ENCODE measurements around the gene VSX2.

The VSX2 gene

GRCh38 chr14:74219277-74220205 lies 19.7 kb upstream of the VSX2 start:
- no peak overlapping the region for H3K9ac ChIP-seq
- H3K9me3 ChIP-seq (replicated peaks in 1 of 11), result no peaks in the 10 kb centered on the region
- H4K20me1 ChIP-seq, result peaks cover 0 to 3% (median 0%) of the 10 kb centered on the region in 11 experiments; a peak in 2 of 22 replicates
- no peak overlapping the region for H3K4me3 ChIP-seq
- H3K27me3 ChIP-seq, result peaks cover 0 to 5% (median 0%) of the 10 kb centered on the region in 11 experiments; a peak in 1 of 22 replicates
- H3K4me1 ChIP-seq, result peaks cover 0 to 5% (median 0%) of the 10 kb centered on the region in 10 experiments; a peak in 4 of 20 replicates
- no peak for TF ChIP-seq Cebpa-rat (IDR thresholded peaks at IDR 0.05)
- H3K36me3 ChIP-seq, result no peaks in the 10 kb centered on the region
- H3K4me2 ChIP-seq, result no peak overlapping the region
- no peak overlapping the region for H3K27ac ChIP-seq

DNA sequence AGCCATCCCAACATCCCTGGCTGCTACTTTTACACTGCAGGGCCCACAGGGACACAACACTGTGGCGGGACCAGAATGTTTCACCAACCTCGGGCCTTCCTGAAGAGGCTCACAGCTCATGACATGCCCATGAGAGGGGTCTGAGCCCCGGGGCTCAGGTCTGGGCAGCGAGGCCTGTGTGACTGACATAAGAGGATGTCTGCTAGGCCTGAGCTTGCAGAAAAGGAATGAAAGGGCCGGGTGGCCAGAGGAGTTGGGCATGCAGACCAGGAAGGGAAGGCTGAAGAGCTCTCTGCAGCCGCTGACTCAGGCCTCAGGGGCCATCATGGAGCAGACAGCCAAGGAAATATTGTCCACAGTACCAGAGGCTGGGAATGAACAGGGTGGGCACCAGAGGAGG lies 18.3 kb upstream of the VSX2 start:
- H3K4me3 ChIP-seq, result no peak overlapping the region
- H3K4me1 ChIP-seq, result peaks cover 0 to 5% (median 0%) of the 10 kb centered on the region in 10 experiments; a peak in 4 of 20 replicates
- no peaks in the 10 kb centered on the region for H3K9me3 ChIP-seq (replicated peaks in 1 of 11)
- H3K9ac ChIP-seq, result no peak overlapping the region
- H3K27me3 ChIP-seq, result peaks cover 0 to 5% (median 0%) of the 10 kb centered on the region in 11 experiments; a peak in 1 of 22 replicates
- H3K4me2 ChIP-seq, result no peak overlapping the region
- TF ChIP-seq Cebpa-rat (IDR thresholded peaks at IDR 0.05), result no peak
- H3K27ac ChIP-seq, result no peak overlapping the region
- peaks cover 0 to 3% (median 0%) of the 10 kb centered on the region in 11 experiments; a peak in 2 of 22 replicates for H4K20me1 ChIP-seq
- H3K36me3 ChIP-seq, result no peaks in the 10 kb centered on the region

DNA sequence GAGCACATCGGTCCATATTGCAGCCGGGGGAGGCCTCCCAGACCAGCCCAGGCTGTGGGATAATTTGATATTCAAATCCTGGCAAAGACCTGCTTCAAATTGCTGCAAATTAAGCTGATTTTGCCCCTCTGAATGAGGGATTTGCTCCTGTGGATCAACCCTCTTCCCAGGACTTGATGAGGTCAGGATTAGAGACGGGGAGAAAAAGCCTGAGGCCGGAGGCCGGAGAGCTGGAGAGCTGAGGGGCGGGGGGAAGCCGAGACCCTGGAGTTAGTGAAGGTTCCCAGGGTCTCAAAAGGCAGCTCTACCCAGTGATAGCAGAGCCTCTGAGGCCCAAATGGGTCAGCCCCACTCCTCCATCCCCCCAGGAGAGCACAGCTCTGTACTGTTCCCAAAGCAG lies 17.5 kb upstream of the VSX2 start:
- Histone ChIP-seq H3K27me3 (peaks cover 0 to 5% (median 0%) of the 10 kb centered on the region in 11 experiments; a peak in 1 of 22 replicates), H3K27ac (no peak overlapping the region), H4K20me1 (peaks cover 0 to 3% (median 0%) of the 10 kb centered on the region in 11 experiments; a peak in 2 of 22 replicates), H3K36me3 (no peaks in the 10 kb centered on the region), H3K4me1 (peaks cover 0 to 5% (median 0%) of the 10 kb centered on the region in 10 experiments; a peak in 4 of 20 replicates), H3K9me3 (replicated peaks in 1 of 11) (no peaks in the 10 kb centered on the region), H3K4me3 (no peak overlapping the region), H3K9ac (no peak overlapping the region), H3K4me2 (no peak overlapping the region)
- TF ChIP-seq Cebpa-rat (IDR thresholded peaks at IDR 0.05), result no peak

GRCh38 chr14:74223016-74223415 lies 16.2 kb upstream of the VSX2 start:
- Histone ChIP-seq H3K4me1 (peaks cover 0 to 2% (median 0%) of the 10 kb centered on the region in 10 experiments; a peak in 3 of 20 replicates), H3K4me2 (no peak overlapping the region), H3K9me3 (replicated peaks in 1 of 11) (no peaks in the 10 kb centered on the region), H3K27ac (no peak overlapping the region), H4K20me1 (peaks cover 0 to 3% (median 0%) of the 10 kb centered on the region in 11 experiments; a peak in 2 of 22 replicates), H3K36me3 (no peaks in the 10 kb centered on the region), H3K4me3 (no peak overlapping the region), H3K27me3 (peaks cover 0 to 5% (median 0%) of the 10 kb centered on the region in 11 experiments; a peak in 1 of 22 replicates), H3K9ac (no peak overlapping the region)
- TF ChIP-seq Cebpa-rat (IDR thresholded peaks at IDR 0.05), result no peak

- Histone ChIP-seq H3K36me3 (no peaks in the 10 kb centered on the region), H4K20me1 (no peaks in the 10 kb centered on the region), H3K4me3 (no peak overlapping the region), H3K9ac (no peak overlapping the region), H3K27me3 (peaks cover 0 to under 1% (median 0%) of the 10 kb centered on the region in 11 experiments; a peak in 1 of 22 replicates), H3K4me1 (no peaks in the 10 kb centered on the region), H3K9me3 (replicated peaks in 1 of 11) (peaks cover 8 to 23% (median 15%) of the 10 kb centered on the region in 11 experiments), H3K27ac (no peak overlapping the region), H3K4me2 (no peak overlapping the region)
- TF ChIP-seq Cebpa-rat (IDR thresholded peaks at IDR 0.05), result no peak
These were observed 7.5 kb upstream of the VSX2 start for GRCh38 chr14:74231784-74232183.

GRCh38 chr14:74235017-74235416 lies 4.2 kb upstream of the VSX2 start:
- Histone ChIP-seq H3K9me3 (replicated peaks in 1 of 11) (peaks cover 13 to 35% (median 23%) of the 10 kb centered on the region in 11 experiments), H3K9ac (no peak overlapping the region), H3K27ac (no peak overlapping the region), H4K20me1 (peaks cover 0 to 5% (median 0%) of the 10 kb centered on the region in 11 experiments; a peak in 1 of 22 replicates), H3K4me3 (no peak overlapping the region), H3K4me1 (no peaks in the 10 kb centered on the region), H3K27me3 (peaks cover 22 to 33% (median 29%) of the 10 kb centered on the region in 11 experiments), H3K4me2 (no peak overlapping the region), H3K36me3 (no peaks in the 10 kb centered on the region)
- TF ChIP-seq Cebpa-rat (IDR thresholded peaks at IDR 0.05), result no peak

- H3K27me3 ChIP-seq, result peaks cover 46 to 57% (median 54%) of the 10 kb centered on the region in 11 experiments
- H3K9ac ChIP-seq, result no peak overlapping the region
- no peak overlapping the region for H3K4me2 ChIP-seq
- no peaks in the 10 kb centered on the region; a peak in 1 of 22 replicates for H3K36me3 ChIP-seq
- peaks cover 23 to 40% (median 32%) of the 10 kb centered on the region in 11 experiments for H3K9me3 ChIP-seq (replicated peaks in 1 of 11)
- H3K4me3 ChIP-seq, result no peak overlapping the region
- TF ChIP-seq Cebpa-rat (IDR thresholded peaks at IDR 0.05), result no peak
- H4K20me1 ChIP-seq, result peaks cover 0 to 29% (median 0%) of the 10 kb centered on the region in 11 experiments; a peak in 6 of 22 replicates
- H3K4me1 ChIP-seq, result no peaks in the 10 kb centered on the region
- H3K27ac ChIP-seq, result no peak overlapping the region
These were observed 1.8 kb upstream of the VSX2 start for GRCh38 chr14:74237441-74237840.

DNA sequence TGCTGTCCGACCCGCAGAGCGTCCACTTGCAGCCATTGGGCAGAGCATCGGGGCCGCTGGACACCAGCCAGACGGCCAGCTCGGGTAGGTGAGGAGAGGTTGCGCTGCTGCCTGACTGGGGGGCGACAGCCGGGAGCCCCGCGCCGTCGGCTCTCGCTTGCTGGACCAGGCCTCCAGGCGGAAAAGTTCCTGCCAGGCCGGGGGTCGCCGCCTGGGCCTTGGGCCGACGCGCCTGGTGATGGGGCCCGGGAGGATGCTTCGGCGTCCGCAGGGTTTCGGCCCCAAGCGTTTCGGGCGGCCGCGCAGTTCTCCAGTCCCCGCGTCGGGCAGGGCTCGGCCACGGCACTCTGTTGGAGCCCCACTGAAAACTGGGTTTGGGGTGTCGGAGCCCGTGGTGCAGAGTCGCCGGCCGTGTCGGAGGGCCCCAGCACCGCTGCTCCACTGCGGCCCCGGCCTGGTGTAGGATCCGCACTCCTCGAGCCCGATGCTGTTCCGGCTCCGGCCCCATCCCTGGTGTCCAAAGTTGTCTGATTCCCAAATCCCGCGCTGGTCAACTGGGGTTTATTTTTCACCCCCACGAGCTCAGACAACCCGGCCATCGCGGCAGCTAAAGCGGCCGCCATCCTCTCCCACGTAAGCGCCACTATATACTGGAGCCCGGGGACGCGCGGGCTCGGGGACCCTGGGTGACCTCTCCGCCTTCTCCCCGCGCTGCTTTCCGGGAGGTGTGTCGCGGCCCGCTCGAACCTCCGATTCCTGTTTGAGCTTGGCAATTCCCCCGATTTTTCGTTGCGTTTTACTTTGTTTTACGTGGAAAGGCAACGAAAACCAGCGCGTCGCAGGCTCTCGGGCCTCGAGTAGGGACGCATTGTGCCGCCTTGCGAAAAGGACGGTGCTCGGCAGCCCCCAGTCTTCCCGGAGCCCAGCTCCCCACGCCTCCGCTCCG lies 872 bp downstream of the VSX2 start:
- peak overlapping the region in 5 of 10 experiments; percentile 11 to 33 (median 26); a peak in 4 of 20 replicates for H3K4me3 ChIP-seq
- no peak overlapping the region for H3K9ac ChIP-seq

More for the DNA sequence above, 872 bp downstream of the VSX2 start:
- peaks cover 0 to 36% (median 3%) of the 10 kb centered on the region in 11 experiments; a peak in 6 of 22 replicates for H4K20me1 ChIP-seq
- no peak overlapping the region for H3K4me2 ChIP-seq
- H3K27ac ChIP-seq, result no peak overlapping the region
- no peak for TF ChIP-seq Cebpa-rat (IDR thresholded peaks at IDR 0.05)
- peaks cover 23 to 35% (median 29%) of the 10 kb centered on the region in 11 experiments for H3K9me3 ChIP-seq (replicated peaks in 1 of 11)
- no peaks in the 10 kb centered on the region; a peak in 1 of 22 replicates for H3K36me3 ChIP-seq
- peaks cover 70 to 84% (median 80%) of the 10 kb centered on the region in 11 experiments for H3K27me3 ChIP-seq
- H3K4me1 ChIP-seq, result no peaks in the 10 kb centered on the region
